Fibroblast of mammary gland (primary cell): ENCODE results near the gene C1QTNF5.

ENCODE experiments used
- DNase-seq: peaks from one replicate; pipeline ENCODE4 v3.0.0-alpha.2; 2010; ENCODE audit warnings: low read depth
- H3K4me3 ChIP-seq: 2 replicates; pipeline ENCODE4 v1.5.1; 2011; ENCODE audit warnings: low read depth, mild to moderate bottlenecking, low read length, moderate library complexity; ENCODE audit not compliant: control insufficient read depth
- CTCF ChIP-seq: conservative IDR thresholded peaks from 2 replicates; pipeline ENCODE4 v1.5.1; 2011; ENCODE audit warnings: low read depth, low read length, inconsistent platforms; ENCODE audit not compliant: control insufficient read depth, insufficient read depth

C1QTNF5 gene

GRCh38 chr11:119377112-119377901 is 36.6 kb upstream of the C1QTNF5 start:
- H3K4me3 ChIP-seq, result no peak overlapping the region
- no peak for TF ChIP-seq CTCF
- no peak for DNase-seq

GRCh38 chr11:119376197-119376847 is 35.6 kb upstream of the C1QTNF5 start:
- no peak for TF ChIP-seq CTCF
- DNase-seq, result no peak
- no peak overlapping the region for H3K4me3 ChIP-seq

- TF ChIP-seq CTCF, result no peak
- no peak overlapping the region for H3K4me3 ChIP-seq
- peak; percentile 96 for DNase-seq
Observed at GRCh38 chr11:119375337-119376196, 34.9 kb upstream of the C1QTNF5 start.

GRCh38 chr11:119374632-119375336 is 34.1 kb upstream of the C1QTNF5 start:
- H3K4me3 ChIP-seq, result no peak overlapping the region
- TF ChIP-seq CTCF, result no peak
- no peak for DNase-seq

GRCh38 chr11:119373921-119374631 is 33.4 kb upstream of the C1QTNF5 start:
- peak; percentile 96 for TF ChIP-seq CTCF
- H3K4me3 ChIP-seq, result no peak overlapping the region
- peak; percentile 82 for DNase-seq
